ENCODE measurements around the gene NAA80.
"Not testable (repeated sequence)": the region's sequence is repeated elsewhere in the genome, so short reads cannot be mapped to it uniquely, and the experiment has no call there.

The NAA80 gene

GRCh38 chr3:50264383-50264963 lies 34.7 kb downstream of the NAA80 start:
- H3K4me1 ChIP-seq (ENCODE audit: insufficient read depth, low read length), result peaks cover 71% of the 10 kb centered on the region
- no peak overlapping the region for H2AFZ ChIP-seq (ENCODE audit: low read depth, low read length)
- H3K4me3 ChIP-seq (ENCODE audit: low read length), result no peak overlapping the region
- H3K9me3 ChIP-seq (ENCODE audit: low read length), result no peaks in the 10 kb centered on the region
- H3K36me3 ChIP-seq (ENCODE audit: insufficient read depth, low read length), result peaks cover 1% of the 10 kb centered on the region
- H3K27me3 ChIP-seq (ENCODE audit: insufficient read depth, low read length), result no peaks in the 10 kb centered on the region

GRCh38 chr3:50263478-50264382 lies 35.5 kb downstream of the NAA80 start:
- H3K36me3 ChIP-seq (ENCODE audit: insufficient read depth, low read length), result peaks cover 2% of the 10 kb centered on the region
- H2AFZ ChIP-seq (ENCODE audit: low read depth, low read length), result no peak overlapping the region
- H3K27me3 ChIP-seq (ENCODE audit: insufficient read depth, low read length), result no peaks in the 10 kb centered on the region
- H3K4me1 ChIP-seq (ENCODE audit: insufficient read depth, low read length), result peaks cover 70% of the 10 kb centered on the region
- no peaks in the 10 kb centered on the region for H3K9me3 ChIP-seq (ENCODE audit: low read length)
- H3K4me3 ChIP-seq (ENCODE audit: low read length), result no peak overlapping the region

- Histone ChIP-seq H3K9me3 (ENCODE audit: low read length) (no peaks in the 10 kb centered on the region), H3K36me3 (ENCODE audit: insufficient read depth, low read length) (peaks cover 6% of the 10 kb centered on the region), H3K4me3 (ENCODE audit: low read length) (no peak overlapping the region), H3K27me3 (ENCODE audit: insufficient read depth, low read length) (no peaks in the 10 kb centered on the region), H3K4me1 (ENCODE audit: insufficient read depth, low read length) (peaks cover 71% of the 10 kb centered on the region), H2AFZ (ENCODE audit: low read depth, low read length) (no peak overlapping the region)
Measured at GRCh38 chr3:50262778-50263177, 36.4 kb downstream of the NAA80 start.

- peaks cover 71% of the 10 kb centered on the region for H3K4me1 ChIP-seq (ENCODE audit: insufficient read depth, low read length)
- not testable (repeated sequence) for H3K27me3 ChIP-seq (ENCODE audit: insufficient read depth, low read length); H3K4me3 ChIP-seq (ENCODE audit: low read length); H2AFZ ChIP-seq (ENCODE audit: low read depth, low read length); H3K9me3 ChIP-seq (ENCODE audit: low read length)
- H3K36me3 ChIP-seq (ENCODE audit: insufficient read depth, low read length), result peaks cover 11% of the 10 kb centered on the region
Measured at GRCh38 chr3:50262200-50262599, 37.0 kb downstream of the NAA80 start.

GRCh38 chr3:50261505-50261904 lies 37.7 kb downstream of the NAA80 start:
- Histone ChIP-seq H3K36me3 (ENCODE audit: insufficient read depth, low read length) (peaks cover 18% of the 10 kb centered on the region), H3K27me3 (ENCODE audit: insufficient read depth, low read length) (no peaks in the 10 kb centered on the region), H3K4me3 (ENCODE audit: low read length) (no peak overlapping the region), H3K9me3 (ENCODE audit: low read length) (no peaks in the 10 kb centered on the region), H3K4me1 (ENCODE audit: insufficient read depth, low read length) (peaks cover 66% of the 10 kb centered on the region), H2AFZ (ENCODE audit: low read depth, low read length) (no peak overlapping the region)

- Histone ChIP-seq H3K36me3 (ENCODE audit: insufficient read depth, low read length) (peaks cover 23% of the 10 kb centered on the region), H3K27me3 (ENCODE audit: insufficient read depth, low read length) (no peaks in the 10 kb centered on the region), H3K4me1 (ENCODE audit: insufficient read depth, low read length) (peaks cover 66% of the 10 kb centered on the region), H2AFZ (ENCODE audit: low read depth, low read length) (no peak overlapping the region), H3K4me3 (ENCODE audit: low read length) (no peak overlapping the region), H3K9me3 (ENCODE audit: low read length) (no peaks in the 10 kb centered on the region)
Measured at GRCh38 chr3:50260942-50261441, 38.2 kb downstream of the NAA80 start.

- Histone ChIP-seq H3K4me3 (ENCODE audit: low read length) (peak overlapping the region; percentile 39), H3K27me3 (ENCODE audit: insufficient read depth, low read length) (no peaks in the 10 kb centered on the region), H3K36me3 (ENCODE audit: insufficient read depth, low read length) (peaks cover 26% of the 10 kb centered on the region), H3K4me1 (ENCODE audit: insufficient read depth, low read length) (peaks cover 59% of the 10 kb centered on the region), H3K9me3 (ENCODE audit: low read length) (no peaks in the 10 kb centered on the region), H2AFZ (ENCODE audit: low read depth, low read length) (no peak overlapping the region)
Measured at GRCh38 chr3:50260027-50260941, 38.9 kb downstream of the NAA80 start.

- Histone ChIP-seq H2AFZ (ENCODE audit: low read depth, low read length) (no peak overlapping the region), H3K4me3 (ENCODE audit: low read length) (no peak overlapping the region), H3K27me3 (ENCODE audit: insufficient read depth, low read length) (no peaks in the 10 kb centered on the region), H3K36me3 (ENCODE audit: insufficient read depth, low read length) (peaks cover 32% of the 10 kb centered on the region), H3K4me1 (ENCODE audit: insufficient read depth, low read length) (peaks cover 52% of the 10 kb centered on the region), H3K9me3 (ENCODE audit: low read length) (no peaks in the 10 kb centered on the region)
Measured at GRCh38 chr3:50259432-50260026, 39.7 kb downstream of the NAA80 start.

- H3K4me1 ChIP-seq (ENCODE audit: insufficient read depth, low read length), result peaks cover 46% of the 10 kb centered on the region
- no peaks in the 10 kb centered on the region for H3K27me3 ChIP-seq (ENCODE audit: insufficient read depth, low read length)
- no peak overlapping the region for H3K4me3 ChIP-seq (ENCODE audit: low read length)
- peaks cover 38% of the 10 kb centered on the region for H3K36me3 ChIP-seq (ENCODE audit: insufficient read depth, low read length)
- no peak overlapping the region for H2AFZ ChIP-seq (ENCODE audit: low read depth, low read length)
- no peaks in the 10 kb centered on the region for H3K9me3 ChIP-seq (ENCODE audit: low read length)
Measured at GRCh38 chr3:50258979-50259378, 40.2 kb downstream of the NAA80 start.

- no peak overlapping the region for H3K4me3 ChIP-seq (ENCODE audit: low read length)
- H2AFZ ChIP-seq (ENCODE audit: low read depth, low read length), result no peak overlapping the region
- H3K36me3 ChIP-seq (ENCODE audit: insufficient read depth, low read length), result peaks cover 44% of the 10 kb centered on the region
- peaks cover 41% of the 10 kb centered on the region for H3K4me1 ChIP-seq (ENCODE audit: insufficient read depth, low read length)
- H3K9me3 ChIP-seq (ENCODE audit: low read length), result no peaks in the 10 kb centered on the region
- no peaks in the 10 kb centered on the region for H3K27me3 ChIP-seq (ENCODE audit: insufficient read depth, low read length)
Measured at GRCh38 chr3:50258029-50258680, 41.0 kb downstream of the NAA80 start.

- H3K9me3 ChIP-seq (ENCODE audit: low read length), result no peaks in the 10 kb centered on the region
- no peaks in the 10 kb centered on the region for H3K27me3 ChIP-seq (ENCODE audit: insufficient read depth, low read length)
- no peak overlapping the region for H2AFZ ChIP-seq (ENCODE audit: low read depth, low read length)
- H3K4me1 ChIP-seq (ENCODE audit: insufficient read depth, low read length), result peaks cover 41% of the 10 kb centered on the region
- H3K4me3 ChIP-seq (ENCODE audit: low read length), result no peak overlapping the region
- H3K36me3 ChIP-seq (ENCODE audit: insufficient read depth, low read length), result peaks cover 53% of the 10 kb centered on the region
Measured at GRCh38 chr3:50256978-50257890, 42.0 kb downstream of the NAA80 start.
